ENCODE data around the gene XAGE1B. TPM values are rescaled to one million over a fixed set of nuclear protein-coding genes. Genes with fewer than 3 reads are reported as not detected.
"Not testable (repeated sequence)": the region's sequence is repeated elsewhere in the genome, so short reads cannot be mapped to it uniquely, and the experiment has no call there.

XAGE1B gene
- total RNA-seq, 1 experiment from 2014 or later, result not detected

GRCh38 chrX:52542311-52542710 is 25.4 kb upstream of the XAGE1B start:
- no peak overlapping the region for H3K4me3 ChIP-seq

DNA sequence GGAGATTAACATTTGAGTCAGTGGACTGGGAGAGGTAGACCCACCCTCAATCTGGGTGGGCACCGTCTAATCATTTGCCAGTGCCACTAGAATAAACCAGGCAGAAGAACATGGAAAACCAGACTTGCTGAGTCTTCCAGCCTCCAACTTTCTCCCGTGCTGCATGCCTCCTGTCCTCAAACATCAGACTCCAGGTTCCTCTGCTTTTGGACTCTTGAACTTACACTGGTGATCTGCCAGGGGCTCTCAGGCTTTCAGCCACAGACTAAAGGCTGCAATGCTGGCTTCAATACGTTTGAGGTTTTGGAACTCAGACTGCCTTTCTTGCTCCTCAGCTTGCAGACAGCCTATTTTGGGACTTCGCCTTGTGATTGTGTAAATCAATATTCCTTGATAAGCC is 24.2 kb upstream of the XAGE1B start:
- BruUV-seq (replicated peaks); H3K4me2 ChIP-seq; H3K4me3 ChIP-seq; H3K9me2 ChIP-seq (ENCODE audit: insufficient read depth); H3K79me2 ChIP-seq (ENCODE audit: low read depth); intact Hi-C loops (cut with micrococcal nuclease; ENCODE audit: unreplicated experiment); DNase-seq; H3K4me1 ChIP-seq (replicated peaks; ENCODE audit: insufficient read depth); H2AFZ ChIP-seq; H3K9me3 ChIP-seq (ENCODE audit: insufficient read depth, low read depth); H4K20me1 ChIP-seq (ENCODE audit: insufficient read depth); H3K36me3 ChIP-seq (ENCODE audit: low read depth); H3F3A ChIP-seq (ENCODE audit: insufficient read depth, low read depth); POLR2A ChIA-PET (ENCODE audit: unreplicated experiment); CTCF ChIA-PET; H3K27ac ChIP-seq: not testable (repeated sequence)
- 0 out of 2 replicates have a peak, but pooled peaks cover 12% of the 10 kb centered on the region for H3K27me3 ChIP-seq (ENCODE audit: insufficient read depth, low read depth)

More at GRCh38 chrX:52542311-52542710, 25.4 kb upstream of the XAGE1B start:
- TF ChIP-seq EZH2 (IDR thresholded peaks at IDR 0.05; ENCODE audit: low read depth), result no peak
- TF ChIP-seq, protein P1, sequence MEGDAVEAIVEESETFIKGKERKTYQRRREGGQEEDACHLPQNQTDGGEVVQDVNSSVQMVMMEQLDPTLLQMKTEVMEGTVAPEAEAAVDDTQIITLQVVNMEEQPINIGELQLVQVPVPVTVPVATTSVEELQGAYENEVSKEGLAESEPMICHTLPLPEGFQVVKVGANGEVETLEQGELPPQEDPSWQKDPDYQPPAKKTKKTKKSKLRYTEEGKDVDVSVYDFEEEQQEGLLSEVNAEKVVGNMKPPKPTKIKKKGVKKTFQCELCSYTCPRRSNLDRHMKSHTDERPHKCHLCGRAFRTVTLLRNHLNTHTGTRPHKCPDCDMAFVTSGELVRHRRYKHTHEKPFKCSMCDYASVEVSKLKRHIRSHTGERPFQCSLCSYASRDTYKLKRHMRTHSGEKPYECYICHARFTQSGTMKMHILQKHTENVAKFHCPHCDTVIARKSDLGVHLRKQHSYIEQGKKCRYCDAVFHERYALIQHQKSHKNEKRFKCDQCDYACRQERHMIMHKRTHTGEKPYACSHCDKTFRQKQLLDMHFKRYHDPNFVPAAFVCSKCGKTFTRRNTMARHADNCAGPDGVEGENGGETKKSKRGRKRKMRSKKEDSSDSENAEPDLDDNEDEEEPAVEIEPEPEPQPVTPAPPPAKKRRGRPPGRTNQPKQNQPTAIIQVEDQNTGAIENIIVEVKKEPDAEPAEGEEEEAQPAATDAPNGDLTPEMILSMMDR (conservative IDR thresholded peaks at IDR 0.05), result no peak
- no peaks in the 10 kb centered on the region for H3K4me1 ChIP-seq (replicated peaks; ENCODE audit: insufficient read depth)
- CTCF ChIA-PET, result no interaction called here
- 0 out of 2 replicates have a peak, but pooled peaks cover 12% of the 10 kb centered on the region for H3K27me3 ChIP-seq (ENCODE audit: insufficient read depth, low read depth)
- no peaks in the 10 kb centered on the region for H4K20me1 ChIP-seq (ENCODE audit: insufficient read depth)
- POLR2A ChIA-PET (ENCODE audit: unreplicated experiment), result no interaction called here
- H2AFZ ChIP-seq, result no peak overlapping the region
- H3K4me2 ChIP-seq, result no peak overlapping the region
- no peaks in the 10 kb centered on the region for H3K9me2 ChIP-seq (ENCODE audit: insufficient read depth)
- no peaks in the 10 kb centered on the region for H3K36me3 ChIP-seq (ENCODE audit: low read depth)
- DNase-seq, result no peak
- no TSS peak for BruUV-seq (replicated peaks)
- H3K79me2 ChIP-seq (ENCODE audit: low read depth), result no peaks in the 10 kb centered on the region
- H3K27ac ChIP-seq, result no peak overlapping the region
- intact Hi-C loops (cut with micrococcal nuclease; ENCODE audit: unreplicated experiment), result no loop called here
- H3K9me3 ChIP-seq (ENCODE audit: insufficient read depth, low read depth), result no peaks in the 10 kb centered on the region
- H3F3A ChIP-seq (ENCODE audit: insufficient read depth, low read depth), result no peaks in the 10 kb centered on the region

GRCh38 chrX:52516110-52516986 is 515 bp downstream of the XAGE1B start:
- H3K27me3 ChIP-seq (ENCODE audit: insufficient read depth, low read depth); H4K20me1 ChIP-seq (ENCODE audit: insufficient read depth); CTCF ChIA-PET; H3K9me2 ChIP-seq (ENCODE audit: insufficient read depth); H3K36me3 ChIP-seq (ENCODE audit: low read depth); POLR2A ChIA-PET (ENCODE audit: unreplicated experiment); intact Hi-C loops (cut with micrococcal nuclease; ENCODE audit: unreplicated experiment); H3K4me2 ChIP-seq; H2AFZ ChIP-seq; H3K79me2 ChIP-seq (ENCODE audit: low read depth); DNase-seq; H3K27ac ChIP-seq; H3K4me3 ChIP-seq; BruUV-seq (replicated peaks); H3K9me3 ChIP-seq (ENCODE audit: insufficient read depth, low read depth); H3K4me1 ChIP-seq (replicated peaks; ENCODE audit: insufficient read depth); H3F3A ChIP-seq (ENCODE audit: insufficient read depth, low read depth): not testable (repeated sequence)

DNA sequence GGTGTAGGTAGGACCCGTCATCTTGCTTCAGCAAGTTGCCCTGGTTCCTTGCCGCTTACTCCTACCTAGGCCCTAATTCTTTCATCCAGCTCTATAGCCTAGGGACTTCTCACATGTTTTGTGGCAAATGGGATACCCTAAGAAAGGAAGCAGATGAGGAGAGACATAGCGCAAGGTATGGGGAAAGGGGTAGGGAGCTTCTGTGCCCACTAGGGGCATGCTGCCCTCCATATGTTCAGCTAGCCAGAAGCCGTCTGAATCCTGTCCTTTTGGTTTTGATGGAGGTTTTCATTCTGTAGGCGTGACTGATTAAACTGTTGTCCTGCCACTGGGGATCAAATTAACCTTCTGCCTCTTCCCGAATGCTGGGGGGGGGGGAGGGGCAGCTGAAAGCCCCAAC is 5.7 kb downstream of the XAGE1B start:
- H3F3A ChIP-seq (ENCODE audit: insufficient read depth, low read depth); H3K27me3 ChIP-seq (ENCODE audit: insufficient read depth, low read depth); H3K4me1 ChIP-seq (replicated peaks; ENCODE audit: insufficient read depth); H3K4me2 ChIP-seq; H3K27ac ChIP-seq; H4K20me1 ChIP-seq (ENCODE audit: insufficient read depth); H3K79me2 ChIP-seq (ENCODE audit: low read depth); CTCF ChIA-PET; BruUV-seq (replicated peaks); DNase-seq; H3K9me3 ChIP-seq (ENCODE audit: insufficient read depth, low read depth); H2AFZ ChIP-seq; H3K9me2 ChIP-seq (ENCODE audit: insufficient read depth); intact Hi-C loops (cut with micrococcal nuclease; ENCODE audit: unreplicated experiment); H3K36me3 ChIP-seq (ENCODE audit: low read depth); POLR2A ChIA-PET (ENCODE audit: unreplicated experiment); H3K4me3 ChIP-seq: not testable (repeated sequence)
